Caco-2 (cell line): ENCODE measurements around the gene CDC34. TPM values are rescaled to one million over a fixed set of nuclear protein-coding genes. Genes with fewer than 3 reads are reported as not detected.

Experiments
- BruUV-seq: library from RNA; stranded (reverse); fragments of 400-500 nt; replicated peaks from 2 replicates; lab custom pipeline; 2021; lab: Mats Ljungman, UMichigan
- CTCF ChIA-PET: fragments of 300-600 bp; sonication (Branson Sonifier 250); formaldehyde crosslinking; loops from one replicate; lab custom pipeline; 2022; ENCODE audit warnings: antibody characterized with exemption; lab: Charles Lee
- POLR2A ChIA-PET: fragments of 300-600 bp; sonication (Branson Sonifier 250); formaldehyde crosslinking; loops from one replicate; lab custom pipeline; 2022; ENCODE audit warnings: antibody characterized with exemption; lab: Charles Lee
- DNase-seq, 2 experiments: peaks; one replicate each; pipeline versions ENCODE4 v3.0.0 to v3.0.0-alpha.2; 2020 to 2022
- H3K27me3 ChIP-seq: replicated peaks from 2 replicates; pipeline ENCODE4 v1.6.0; 2011; ENCODE audit warnings: low read length; ENCODE audit not compliant: control insufficient read depth, insufficient read depth
- H3K36me3 ChIP-seq: 2 replicates; pipeline ENCODE4 v1.5.1; 2011; ENCODE audit warnings: low read length; ENCODE audit not compliant: control insufficient read depth, insufficient read depth
- H3K4me1 ChIP-seq: fragments of 250-450 bp; sonication (Bioruptor Pico); 2 replicates; pipeline ENCODE4 v1.5.1; 2020; ENCODE audit warnings: mild to moderate bottlenecking
- H3K4me3 ChIP-seq: 2 replicates; pipeline ENCODE4 v1.5.1; 2011; ENCODE audit warnings: low read depth, mild to moderate bottlenecking, control low read depth, low read length
- H3K9me3 ChIP-seq: fragments of 250-450 bp; sonication (Bioruptor Pico); 2 replicates; pipeline ENCODE4 v1.5.1; 2020; ENCODE audit warnings: mild to moderate bottlenecking, moderate library complexity
- H3K27ac Mint-ChIP-seq: one replicate; pipeline ENCODE4 v1.8.0; 2022; ENCODE audit warnings: mixed read lengths; ENCODE audit not compliant: unreplicated experiment
- H3K27me3 Mint-ChIP-seq: one replicate; pipeline ENCODE4 v1.8.0; 2022; ENCODE audit warnings: mixed read lengths; ENCODE audit not compliant: insufficient read depth, unreplicated experiment
- H3K36me3 Mint-ChIP-seq: one replicate; pipeline ENCODE4 v1.8.0; 2022; ENCODE audit warnings: mild to moderate bottlenecking, mixed read lengths; ENCODE audit not compliant: insufficient read depth, unreplicated experiment
- H3K4me1 Mint-ChIP-seq: one replicate; pipeline ENCODE4 v1.8.0; 2022; ENCODE audit warnings: low read depth, mixed read lengths; ENCODE audit not compliant: unreplicated experiment
- H3K4me3 Mint-ChIP-seq: one replicate; pipeline ENCODE4 v1.8.0; 2022; ENCODE audit warnings: mild to moderate bottlenecking, moderate library complexity, mixed read lengths; ENCODE audit not compliant: unreplicated experiment
- H3K9me3 Mint-ChIP-seq: one replicate; pipeline ENCODE4 v1.8.0; 2022; ENCODE audit warnings: mixed read lengths; ENCODE audit not compliant: unreplicated experiment
- CTCF ChIP-seq, 2 experiments: fragments of 200-600 bp in 1 of 2; IDR thresholded peaks; 1 replicate in 1 of 2; 2 replicates in 1 of 2; pipeline versions ENCODE4 v1.5.1 to v1.8.0; 2011 to 2022; ENCODE audit warnings: antibody characterized with exemption in 1 of 2, control low read depth in 1 of 2, inconsistent platforms in 1 of 2, low read depth in 1 of 2, low read length in 1 of 2, mild to moderate bottlenecking in 1 of 2, moderate library complexity in 1 of 2; ENCODE audit not compliant: insufficient read depth in 1 of 2, severe bottlenecking in 1 of 2, unreplicated experiment in 1 of 2
- intact Hi-C: fragments of 100-400 bp; cut with micrococcal nuclease; formaldehyde crosslinking; loops from one replicate; pipeline ENCODE4 v1.10.0; 2022; ENCODE audit not compliant: unreplicated experiment
- total RNA-seq: library from RNA; stranded (reverse); gene quantifications from 2 replicates; pipeline ENCODE4 v1.2.3, GENCODE V29; 2022

Gene CDC34
- total RNA-seq, 1 experiment from 2014 or later = 129 TPM

GRCh38 chr19:554817-555216 lies 23.3 kb downstream of the CDC34 start:
- CTCF ChIA-PET = interaction anchor here (0.7 kb wide), 1 partner anchor 338 kb away, joined by 9 read pairs; the partner anchor contains the start of genes MED16 and RNU6-9

GRCh38 chr19:555474-555808 lies 23.9 kb downstream of the CDC34 start:
- intact Hi-C loops = no loop called here

More at GRCh38 chr19:554817-555216, 23.3 kb downstream of the CDC34 start:
- Histone ChIP-seq H3K4me1 (peaks cover 4% of the 10 kb centered on the region; the same call in 1 of the 2 replicates), H3K27me3 (no peaks in the 10 kb centered on the region), H3K9me3 (no peaks in the 10 kb centered on the region), H3K4me3 (no peak overlapping the region), H3K36me3 (no peaks in the 10 kb centered on the region)
- no peaks in the 10 kb centered on the region for H3K27me3 Mint-ChIP-seq
- no peak overlapping the region for H3K4me3 Mint-ChIP-seq
- no peak for TF ChIP-seq CTCF (IDR thresholded peaks at IDR 0.05; ENCODE audit: insufficient read depth in 1 of 2, low read depth in 1 of 2, low read length in 1 of 2, severe bottlenecking in 1 of 2, unreplicated experiment in 1 of 2)
- H3K9me3 Mint-ChIP-seq = no peaks in the 10 kb centered on the region
- peaks cover 16% of the 10 kb centered on the region for H3K36me3 Mint-ChIP-seq
- POLR2A ChIA-PET = interaction anchor here (0.6 kb wide), 1 partner anchor 365 kb away, joined by 5 read pairs; no protein-coding TSS in a partner anchor
- DNase-seq = no peak
- peaks cover 9% of the 10 kb centered on the region for H3K4me1 Mint-ChIP-seq
- no TSS peak for BruUV-seq
- H3K27ac Mint-ChIP-seq = no peak overlapping the region
- intact Hi-C loops = no loop called here

More at GRCh38 chr19:555474-555808, 23.9 kb downstream of the CDC34 start:
- TF ChIP-seq CTCF (IDR thresholded peaks at IDR 0.05; ENCODE audit: insufficient read depth in 1 of 2, low read depth in 1 of 2, low read length in 1 of 2, severe bottlenecking in 1 of 2, unreplicated experiment in 1 of 2) = no peak
- ChIA-PET POLR2A (interaction anchor here (0.6 kb wide), 1 partner anchor 714 kb away, joined by 8 read pairs; no protein-coding TSS in a partner anchor), CTCF (interaction anchor here (0.6 to 0.8 kb wide), 4 partner anchors 16 to 338 kb away, joined by 3 to 9 read pairs (median 4); partner anchors contain the start of genes MED16 and RNU6-9)
- H3K36me3 Mint-ChIP-seq = peaks cover 18% of the 10 kb centered on the region
- peaks cover 4% of the 10 kb centered on the region; the same call in 1 of the 2 replicates for H3K4me1 ChIP-seq
- peaks cover 9% of the 10 kb centered on the region for H3K4me1 Mint-ChIP-seq
- H3K27ac Mint-ChIP-seq = no peak overlapping the region
- H3K4me3 Mint-ChIP-seq = no peak overlapping the region
- BruUV-seq = no TSS peak
- H3K27me3 Mint-ChIP-seq = no peaks in the 10 kb centered on the region
- no peaks in the 10 kb centered on the region for H3K27me3 ChIP-seq
- DNase-seq = no peak
- no peaks in the 10 kb centered on the region for H3K9me3 Mint-ChIP-seq
- no peak overlapping the region for H3K4me3 ChIP-seq
- no peaks in the 10 kb centered on the region for H3K9me3 ChIP-seq
- no peaks in the 10 kb centered on the region for H3K36me3 ChIP-seq
